Lung (tissue), 12 donors: ENCODE results near the gene MYBBP1A. TPM values are rescaled to one million over a fixed set of nuclear protein-coding genes. Genes with fewer than 3 reads are reported as not detected.

Source experiments
- ATAC-seq: fragments of 200-7000 bp; cut with Tn5 transposase; one replicate; pipeline ENCODE4 v1.9.1; 2020; ENCODE audit warnings: moderate number of reproducible peaks; ENCODE audit not compliant: insufficient read depth, low FRiP score
- DNase-seq, 3 donors: peaks; one replicate each; pipeline ENCODE4 v3.0.0-alpha.2; 2013 to 2017
- H3K27ac ChIP-seq, 2 donors: one replicate each; pipeline ENCODE4 v1.5.1; 2013; ENCODE audit warnings: mild to moderate bottlenecking in 2 of 2, moderate library complexity in 2 of 2, control low read depth in 1 of 2, inconsistent platforms in 1 of 2, low read depth in 1 of 2, low read length in 1 of 2
- H3K27me3 ChIP-seq, 3 donors: one replicate each; pipeline ENCODE4 v1.5.1; 2013; ENCODE audit warnings: low read length in 2 of 3; ENCODE audit not compliant: control insufficient read depth in 3 of 3, insufficient read depth in 3 of 3
- H3K36me3 ChIP-seq, 4 donors: one replicate each; pipeline ENCODE4 v1.5.1; 2013; ENCODE audit warnings: low read length in 4 of 4, mild to moderate bottlenecking in 1 of 4, moderate library complexity in 1 of 4; ENCODE audit not compliant: control insufficient read depth in 4 of 4, insufficient read depth in 4 of 4
- H3K4me1 ChIP-seq, 5 donors: one replicate each; pipeline ENCODE4 v1.5.1; 2013; ENCODE audit warnings: low read length in 5 of 5, mild to moderate bottlenecking in 2 of 5, moderate library complexity in 1 of 5; ENCODE audit not compliant: control insufficient read depth in 5 of 5, insufficient read depth in 5 of 5
- H3K4me3 ChIP-seq: one replicate; pipeline ENCODE4 v1.5.1; 2013; ENCODE audit warnings: mild to moderate bottlenecking, control low read depth, moderate library complexity
- H3K9ac ChIP-seq, 2 donors: one replicate each; pipeline ENCODE4 v1.5.1; 2013; ENCODE audit warnings: low read length in 2 of 2, control low read depth in 1 of 2; ENCODE audit not compliant: insufficient read depth in 1 of 2
- H3K9me3 ChIP-seq, 4 donors: one replicate each; pipeline ENCODE4 v1.5.1; 2013; ENCODE audit warnings: low read length in 3 of 4, mild to moderate bottlenecking in 1 of 4, moderate library complexity in 1 of 4; ENCODE audit not compliant: control insufficient read depth in 4 of 4, insufficient read depth in 3 of 4
- CTCF ChIP-seq: IDR thresholded peaks from 2 replicates; pipeline ENCODE4 v1.5.1; 2012; ENCODE audit warnings: mild to moderate bottlenecking; ENCODE audit errors: control extremely low read depth, extremely low read depth
- WGBS, 2 donors: extraction: QIAGEN DNeasy Blood & Tissue Kit; methylation state at CpG; one replicate each; pipeline ENCODE4 v1.1.7; 2013; 5-methylcytosine and 5-hydroxymethylcytosine counted together
- polyA plus RNA-seq, 2 donors: library from polyadenylated mRNA; stranded (reverse); fragments of 200-250 nt; gene quantifications; one replicate each; pipeline ENCODE4 v1.2.1, GENCODE V29; 2013
- total RNA-seq, 2 donors: library from RNA; depleted of rRNA in 1 of 2; stranded (reverse); fragments of >200 nt in 1 of 2; gene quantifications; one replicate each; pipeline ENCODE4 v1.2.1, GENCODE V29; 2014 to 2021
- donor health status: control.
- donor health status: control.
- donor health status: Bipolar disorder and iron deficiency.
- donor health status: healthy.
- donor health status: DM: yes; HTN: yes; CAD: no.

Gene MYBBP1A
- total and polyA plus RNA-seq, 4 donors, result 21.2 to 71.7 (median 34.4) TPM

- WGBS, 2 donors, result 92 to 95% methylated on average over 26 to 37 of the region's 37 CpGs
- H3K36me3 ChIP-seq, result peaks cover 6 to 92% (median 25%) of the 10 kb centered on the region in 4 donors
- peaks cover 0 to 4% (median 0%) of the 10 kb centered on the region in 5 donors for H3K4me1 ChIP-seq
- H3K27ac ChIP-seq, result no peak overlapping the region
- H3K9me3 ChIP-seq, result no peaks in the 10 kb centered on the region
- DNase-seq (no peak), ATAC-seq (no peak)
- no peak overlapping the region for H3K4me3 ChIP-seq
- no peak for TF ChIP-seq CTCF
- no peak overlapping the region for H3K9ac ChIP-seq
- H3K27me3 ChIP-seq, result no peaks in the 10 kb centered on the region
These were observed 10.8 kb downstream of the MYBBP1A start for GRCh38 chr17:4544135-4544950.

GRCh38 chr17:4543557-4544026 lies 11.6 kb downstream of the MYBBP1A start:
- peaks cover 8 to 91% (median 24%) of the 10 kb centered on the region in 4 donors for H3K36me3 ChIP-seq
- DNase-seq, result no peak
- WGBS, 2 donors, result 82 to 84% methylated on average over 19 of the region's 19 CpGs

GRCh38 chr17:4542726-4543191 lies 12.4 kb downstream of the MYBBP1A start:
- H3K4me1 ChIP-seq, result peaks cover 0 to 4% (median 0%) of the 10 kb centered on the region in 5 donors
- no peak overlapping the region for H3K9ac ChIP-seq
- H3K36me3 ChIP-seq, result peaks cover 8 to 91% (median 22%) of the 10 kb centered on the region in 4 donors
- no peaks in the 10 kb centered on the region for H3K9me3 ChIP-seq
- no peak overlapping the region for H3K4me3 ChIP-seq
- no peak for DNase-seq
- no peaks in the 10 kb centered on the region for H3K27me3 ChIP-seq
- no peak for ATAC-seq
- 89% methylated on average over 19 of the region's 19 CpGs for WGBS, 2 donors
- H3K27ac ChIP-seq, result no peak overlapping the region
- no peak for TF ChIP-seq CTCF

More at GRCh38 chr17:4543557-4544026, 11.6 kb downstream of the MYBBP1A start:
- H3K27me3 ChIP-seq, result no peaks in the 10 kb centered on the region
- no peaks in the 10 kb centered on the region for H3K9me3 ChIP-seq
- TF ChIP-seq CTCF, result no peak
- peaks cover 0 to 4% (median 0%) of the 10 kb centered on the region in 5 donors for H3K4me1 ChIP-seq
- no peak for ATAC-seq
- H3K9ac ChIP-seq, result no peak overlapping the region
- H3K4me3 ChIP-seq, result no peak overlapping the region
- H3K27ac ChIP-seq, result no peak overlapping the region
